B cell (primary cell): ENCODE results near the gene SUSD3.

Source experiments
- EZH2 ChIP-seq: IDR thresholded peaks from 2 replicates; pipeline ENCODE4 v1.6.1; 2012; ENCODE audit warnings: borderline replicate concordance, low read depth, mild to moderate bottlenecking, moderate library complexity, low read length; ENCODE audit not compliant: insufficient read depth, poor library complexity, severe bottlenecking
- TF ChIP-seq, protein P1 (sequence below): fragments of 200-600 bp; IDR thresholded peaks from one replicate; pipeline ENCODE4 v1.8.0; 2022; ENCODE audit warnings: antibody characterized with exemption, mild to moderate bottlenecking

DNA sequence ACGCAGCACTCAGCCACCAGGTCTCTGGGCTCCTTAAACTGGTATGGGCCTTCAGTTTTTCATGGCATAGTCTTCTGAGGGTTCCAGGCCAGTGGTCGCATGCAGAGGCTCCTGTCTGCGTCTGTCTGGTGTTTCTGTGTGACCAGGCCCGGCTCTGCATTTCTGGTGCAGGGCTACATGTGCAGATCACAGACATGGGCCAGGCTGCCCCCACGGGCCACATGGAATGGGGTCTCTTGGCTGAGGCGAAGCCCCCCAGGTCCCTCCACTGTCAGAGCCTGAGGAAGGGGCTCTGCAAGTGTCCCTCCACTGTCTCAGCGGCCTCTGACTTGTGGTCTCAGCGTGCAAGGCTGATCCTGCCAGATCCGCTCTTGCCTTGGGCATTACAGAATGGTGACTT lies 21.9 kb downstream of the SUSD3 start:
- TF ChIP-seq, protein P1, sequence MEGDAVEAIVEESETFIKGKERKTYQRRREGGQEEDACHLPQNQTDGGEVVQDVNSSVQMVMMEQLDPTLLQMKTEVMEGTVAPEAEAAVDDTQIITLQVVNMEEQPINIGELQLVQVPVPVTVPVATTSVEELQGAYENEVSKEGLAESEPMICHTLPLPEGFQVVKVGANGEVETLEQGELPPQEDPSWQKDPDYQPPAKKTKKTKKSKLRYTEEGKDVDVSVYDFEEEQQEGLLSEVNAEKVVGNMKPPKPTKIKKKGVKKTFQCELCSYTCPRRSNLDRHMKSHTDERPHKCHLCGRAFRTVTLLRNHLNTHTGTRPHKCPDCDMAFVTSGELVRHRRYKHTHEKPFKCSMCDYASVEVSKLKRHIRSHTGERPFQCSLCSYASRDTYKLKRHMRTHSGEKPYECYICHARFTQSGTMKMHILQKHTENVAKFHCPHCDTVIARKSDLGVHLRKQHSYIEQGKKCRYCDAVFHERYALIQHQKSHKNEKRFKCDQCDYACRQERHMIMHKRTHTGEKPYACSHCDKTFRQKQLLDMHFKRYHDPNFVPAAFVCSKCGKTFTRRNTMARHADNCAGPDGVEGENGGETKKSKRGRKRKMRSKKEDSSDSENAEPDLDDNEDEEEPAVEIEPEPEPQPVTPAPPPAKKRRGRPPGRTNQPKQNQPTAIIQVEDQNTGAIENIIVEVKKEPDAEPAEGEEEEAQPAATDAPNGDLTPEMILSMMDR: no peak
- no peak for TF ChIP-seq EZH2
